HepG2 (cell line): ENCODE results near the gene CDC14B. TPM values are rescaled to one million over a fixed set of nuclear protein-coding genes. Genes with fewer than 3 reads are reported as not detected.

Experiments
- ASH2L ChIP-seq: fragments of 300-600, 200-600 bp; sonication (generic); IDR thresholded peaks from 2 replicates; pipeline ENCODE4 v1.7.0; 2017; ENCODE audit warnings: low read depth, mild to moderate bottlenecking, moderate library complexity, mixed read lengths, low read length; ENCODE audit not compliant: insufficient read length
- CCAR2 ChIP-seq: fragments of 200-400 bp; formaldehyde crosslinking; optimal IDR thresholded peaks from 2 replicates; pipeline ENCODE3; 2018; ENCODE audit warnings: low read depth, mild to moderate bottlenecking, low read length, moderate library complexity
- IKZF1 ChIP-seq: fragments of 450-650 bp; IDR thresholded peaks from 2 replicates; pipeline ENCODE4 v1.7.1; 2016
- KDM1A ChIP-seq: IDR thresholded peaks from 2 replicates; pipeline ENCODE4 v1.6.1; 2016; ENCODE audit warnings: missing compliant biosample characterization
- KMT2A ChIP-seq: sonication (generic); formaldehyde crosslinking; IDR thresholded peaks from 2 replicates; pipeline ENCODE4 v1.4.0; 2020; ENCODE audit warnings: missing genetic modification reagents
- NFATC3 ChIP-seq: sonication (generic); formaldehyde crosslinking; IDR thresholded peaks from 2 replicates; pipeline ENCODE4 v1.5.1; 2020; ENCODE audit warnings: mild to moderate bottlenecking, missing genetic modification reagents
- NFIC ChIP-seq: IDR thresholded peaks from 2 replicates; pipeline ENCODE4 v1.6.1; 2012; ENCODE audit warnings: mild to moderate bottlenecking, low read length, inconsistent platforms
- REXO4 ChIP-seq: sonication (generic); formaldehyde crosslinking; IDR thresholded peaks from 2 replicates; pipeline ENCODE4 v1.8.0; 2022; ENCODE audit warnings: missing genetic modification reagents, mild to moderate bottlenecking, borderline replicate concordance
- RNF2 ChIP-seq: fragments of 450-650 bp; conservative IDR thresholded peaks from 2 replicates; pipeline ENCODE4 v1.6.1; 2016; ENCODE audit warnings: low read depth
- ZBTB14 ChIP-seq: sonication (generic); formaldehyde crosslinking; IDR thresholded peaks from 2 replicates; pipeline ENCODE4 v1.4.0; 2020; ENCODE audit warnings: missing genetic modification reagents
- ZBTB34 ChIP-seq: sonication (generic); formaldehyde crosslinking; IDR thresholded peaks from 2 replicates; pipeline ENCODE4 v1.8.0; 2022; ENCODE audit warnings: mild to moderate bottlenecking, missing genetic modification reagents
- ZBTB8A ChIP-seq: sonication (generic); formaldehyde crosslinking; IDR thresholded peaks from 2 replicates; pipeline ENCODE4 v1.4.0; 2020; ENCODE audit warnings: mild to moderate bottlenecking, low read depth, missing genetic modification reagents, borderline replicate concordance
- ZC3H4 ChIP-seq: sonication (generic); formaldehyde crosslinking; IDR thresholded peaks from 2 replicates; pipeline ENCODE4 v1.4.0; 2020; ENCODE audit warnings: missing genetic modification reagents, borderline replicate concordance
- ZFP90 ChIP-seq: sonication (generic); formaldehyde crosslinking; IDR thresholded peaks from 2 replicates; pipeline ENCODE4 v1.8.0; 2022; ENCODE audit warnings: missing genetic modification reagents, mild to moderate bottlenecking, inconsistent platforms, borderline replicate concordance
- ZFP91 ChIP-seq: sonication (generic); formaldehyde crosslinking; IDR thresholded peaks from 2 replicates; pipeline ENCODE4 v1.9.0; 2022; ENCODE audit warnings: missing genetic modification reagents, mild to moderate bottlenecking, borderline replicate concordance
- ZNF296 ChIP-seq: sonication (generic); formaldehyde crosslinking; conservative IDR thresholded peaks from 2 replicates; pipeline ENCODE4 v1.5.0; 2020; ENCODE audit warnings: mild to moderate bottlenecking, missing genetic modification reagents
- ZNF530 ChIP-seq: sonication (generic); formaldehyde crosslinking; IDR thresholded peaks from 2 replicates; pipeline ENCODE4 v1.5.0; 2020; ENCODE audit warnings: low read depth, mild to moderate bottlenecking, missing genetic modification reagents
- ZNF549 ChIP-seq: sonication (generic); formaldehyde crosslinking; IDR thresholded peaks from 2 replicates; pipeline ENCODE4 v1.5.0; 2020; ENCODE audit warnings: missing genetic modification reagents
- ZNF564 ChIP-seq: sonication (generic); formaldehyde crosslinking; IDR thresholded peaks from 2 replicates; pipeline ENCODE4 v1.8.1; 2023; ENCODE audit warnings: mild to moderate bottlenecking, missing genetic modification reagents
- ZNF614 ChIP-seq: IDR thresholded peaks from 2 replicates; pipeline ENCODE4 v1.6.1; 2018; ENCODE audit warnings: missing biosample characterization, missing genetic modification reagents, inconsistent platforms, borderline replicate concordance
- ZNF672 ChIP-seq: sonication (generic); formaldehyde crosslinking; IDR thresholded peaks from 2 replicates; pipeline ENCODE4 v1.8.1; 2022; ENCODE audit warnings: missing genetic modification reagents
- ZNF780A ChIP-seq: sonication (generic); formaldehyde crosslinking; IDR thresholded peaks from 2 replicates; pipeline ENCODE4 v1.8.0; 2022; ENCODE audit warnings: mild to moderate bottlenecking, missing genetic modification reagents, moderate library complexity
- ZNF879 ChIP-seq: sonication (generic); formaldehyde crosslinking; IDR thresholded peaks from 2 replicates; pipeline ENCODE4 v1.8.1; 2023; ENCODE audit warnings: missing genetic modification reagents
- polyA plus RNA-seq, 8 experiments: library from polyadenylated mRNA; depleted of rRNA in 3 of 8; stranded (reverse) in 7 of 8; unstranded in 1 of 8; fragments of >200 nt; fragmentation: Illumina TruSeq in 4 of 8; extraction: Trizol in 4 of 8; gene quantifications; 2 replicates each; pipeline versions ENCODE4 v1.2.1 to v1.2.3, GENCODE V29; 2011 to 2016; ENCODE audit warnings: low read depth in 4 of 8, missing spikeins in 1 of 8, mixed read lengths in 1 of 8; ENCODE audit not compliant: insufficient read depth in 1 of 8
- total RNA-seq, 5 experiments: library from RNA; depleted of rRNA; stranded (reverse); fragments of >200 nt; fragmentation: Illumina TruSeq; extraction: Trizol; gene quantifications; 2 replicates each; pipeline ENCODE4 v1.2.3, GENCODE V29; 2016; ENCODE audit warnings: low read depth in 1 of 5
- TF ChIP-seq, protein P1 (sequence below): sonication (generic); formaldehyde crosslinking; IDR thresholded peaks from 2 replicates; pipeline ENCODE4 v1.8.1; 2022; ENCODE audit warnings: low read depth, mild to moderate bottlenecking, missing genetic modification reagents

Gene CDC14B
- total and polyA plus RNA-seq, 2 of the 13 experiments (the other 11 are each of a cell fraction or from before 2014, with no cell fraction given) = 25.8 to 33.3 TPM

GRCh38 chr9:96491079-96491879, 128.4 kb downstream of the CDC14B start (continued):
- no peak for TF ChIP-seq ZNF879
- TF ChIP-seq ZBTB14 = no peak
- no peak for TF ChIP-seq ZBTB8A (CRISPR knock-in tag)
- TF ChIP-seq RNF2 = no peak
- TF ChIP-seq ZNF530 = no peak
- no peak for TF ChIP-seq ZNF549 (CRISPR knock-in tag)
- no peak for TF ChIP-seq ZNF296 (CRISPR knock-in tag)
- TF ChIP-seq KMT2A (CRISPR knock-in tag) = peak; percentile 32; the same call in 1 of the 2 replicates
- TF ChIP-seq ZFP91 = peak; percentile 56
- TF ChIP-seq ZC3H4 (CRISPR knock-in tag) = peak; percentile 78; the same call in 1 of the 2 replicates
- peak; percentile 74 for TF ChIP-seq ZNF614 (CRISPR knock-in tag)
- peak; percentile 64; the same call in 1 of the 2 replicates for TF ChIP-seq ZBTB34 (CRISPR knock-in tag)
- no peak for TF ChIP-seq CCAR2
- TF ChIP-seq ZNF780A (CRISPR knock-in tag) = no peak
- no peak for TF ChIP-seq NFATC3 (CRISPR knock-in tag)
- TF ChIP-seq, protein P1, sequence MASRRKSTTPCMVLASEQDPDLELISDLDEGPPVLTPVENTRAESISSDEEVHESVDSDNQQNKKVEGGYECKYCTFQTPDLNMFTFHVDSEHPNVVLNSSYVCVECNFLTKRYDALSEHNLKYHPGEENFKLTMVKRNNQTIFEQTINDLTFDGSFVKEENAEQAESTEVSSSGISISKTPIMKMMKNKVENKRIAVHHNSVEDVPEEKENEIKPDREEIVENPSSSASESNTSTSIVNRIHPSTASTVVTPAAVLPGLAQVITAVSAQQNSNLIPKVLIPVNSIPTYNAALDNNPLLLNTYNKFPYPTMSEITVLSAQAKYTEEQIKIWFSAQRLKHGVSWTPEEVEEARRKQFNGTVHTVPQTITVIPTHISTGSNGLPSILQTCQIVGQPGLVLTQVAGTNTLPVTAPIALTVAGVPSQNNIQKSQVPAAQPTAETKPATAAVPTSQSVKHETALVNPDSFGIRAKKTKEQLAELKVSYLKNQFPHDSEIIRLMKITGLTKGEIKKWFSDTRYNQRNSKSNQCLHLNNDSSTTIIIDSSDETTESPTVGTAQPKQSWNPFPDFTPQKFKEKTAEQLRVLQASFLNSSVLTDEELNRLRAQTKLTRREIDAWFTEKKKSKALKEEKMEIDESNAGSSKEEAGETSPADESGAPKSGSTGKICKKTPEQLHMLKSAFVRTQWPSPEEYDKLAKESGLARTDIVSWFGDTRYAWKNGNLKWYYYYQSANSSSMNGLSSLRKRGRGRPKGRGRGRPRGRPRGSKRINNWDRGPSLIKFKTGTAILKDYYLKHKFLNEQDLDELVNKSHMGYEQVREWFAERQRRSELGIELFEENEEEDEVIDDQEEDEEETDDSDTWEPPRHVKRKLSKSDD (CRISPR knock-in tag) = no peak
- no peak for TF ChIP-seq IKZF1
- no peak for TF ChIP-seq REXO4
- no peak for TF ChIP-seq ZNF672 (CRISPR knock-in tag)
- TF ChIP-seq ZFP90 (CRISPR knock-in tag) = no peak
- TF ChIP-seq NFIC = peak; percentile 96
- peak; percentile 27; the same call in 1 of the 2 replicates for TF ChIP-seq KDM1A
- TF ChIP-seq ASH2L = peak; percentile 96
- no peak for TF ChIP-seq ZNF564 (CRISPR knock-in tag)
